NCI-H2107 treated with DMSO at 0.1 percent for 48 hours (cell line): ENCODE measurements around the gene LAD1.

Experiments
- DNase-seq: peaks from one replicate; lab custom pipeline; 2025; ENCODE audit not compliant: unreplicated experiment; lab: John Stamatoyannopoulos, UW

Gene LAD1

GRCh38 chr1:201366696-201367095 is 32.4 kb downstream of the LAD1 start:
- no peak for DNase-seq

- no peak for DNase-seq
Observed at GRCh38 chr1:201365251-201365650, 33.9 kb downstream of the LAD1 start.

- no peak for DNase-seq
Observed at GRCh38 chr1:201364808-201365105, 34.4 kb downstream of the LAD1 start.

- DNase-seq = no peak
Observed at GRCh38 chr1:201363467-201363866, 35.7 kb downstream of the LAD1 start.

GRCh38 chr1:201362906-201363305 is 36.2 kb downstream of the LAD1 start:
- DNase-seq = no peak

GRCh38 chr1:201361652-201362504 is 37.2 kb downstream of the LAD1 start:
- no peak for DNase-seq

- DNase-seq = no peak
Observed at GRCh38 chr1:201360901-201361651, 38.0 kb downstream of the LAD1 start.

- DNase-seq = no peak
Observed at GRCh38 chr1:201360486-201360885, 38.6 kb downstream of the LAD1 start.

- no peak for DNase-seq
Observed at GRCh38 chr1:201359873-201360210, 39.3 kb downstream of the LAD1 start.

- no peak for DNase-seq
Observed at GRCh38 chr1:201359031-201359872, 39.9 kb downstream of the LAD1 start.

GRCh38 chr1:201358596-201358995 is 40.5 kb downstream of the LAD1 start:
- no peak for DNase-seq

GRCh38 chr1:201357636-201358348 is 41.3 kb downstream of the LAD1 start:
- DNase-seq = no peak

GRCh38 chr1:201357211-201357610 is 41.9 kb downstream of the LAD1 start:
- DNase-seq = no peak

- no peak for DNase-seq
Observed at GRCh38 chr1:201356701-201357100, 42.4 kb downstream of the LAD1 start.

- no peak for DNase-seq
Observed at GRCh38 chr1:201356236-201356635, 42.9 kb downstream of the LAD1 start.

GRCh38 chr1:201355471-201355870 is 43.7 kb downstream of the LAD1 start:
- DNase-seq = no peak

GRCh38 chr1:201354901-201355295 is 44.2 kb downstream of the LAD1 start:
- no peak for DNase-seq

GRCh38 chr1:201354151-201354900 is 44.8 kb downstream of the LAD1 start:
- no peak for DNase-seq

GRCh38 chr1:201353186-201353940 is 45.8 kb downstream of the LAD1 start:
- DNase-seq = no peak

GRCh38 chr1:201351617-201352016 is 47.5 kb downstream of the LAD1 start:
- DNase-seq = no peak
